ENCODE results near the gene ERBB2. TPM values are rescaled to one million over a fixed set of nuclear protein-coding genes. Genes with fewer than 3 reads are reported as not detected.
A peak's percentile ranks its signal among the peaks of the same experiment; 100 is the strongest.

The ERBB2 gene
- total RNA-seq, 1 donor from 2014 or later, result 86.0 TPM

DNA sequence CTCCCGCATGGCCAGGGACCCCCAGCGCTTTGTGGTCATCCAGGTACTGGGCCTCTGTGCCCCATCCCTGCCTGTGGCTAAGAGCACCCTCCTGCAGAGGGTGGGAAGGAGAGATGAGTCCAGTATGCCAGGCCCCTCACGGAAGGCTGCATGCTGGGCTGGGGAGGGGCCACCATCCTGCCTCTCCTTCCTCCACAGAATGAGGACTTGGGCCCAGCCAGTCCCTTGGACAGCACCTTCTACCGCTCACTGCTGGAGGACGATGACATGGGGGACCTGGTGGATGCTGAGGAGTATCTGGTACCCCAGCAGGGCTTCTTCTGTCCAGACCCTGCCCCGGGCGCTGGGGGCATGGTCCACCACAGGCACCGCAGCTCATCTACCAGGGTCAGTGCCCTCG lies 26.8 kb downstream of the ERBB2 start:
- no peak for DNase-seq (ENCODE audit: low spot score)
- TF ChIP-seq, protein P1, sequence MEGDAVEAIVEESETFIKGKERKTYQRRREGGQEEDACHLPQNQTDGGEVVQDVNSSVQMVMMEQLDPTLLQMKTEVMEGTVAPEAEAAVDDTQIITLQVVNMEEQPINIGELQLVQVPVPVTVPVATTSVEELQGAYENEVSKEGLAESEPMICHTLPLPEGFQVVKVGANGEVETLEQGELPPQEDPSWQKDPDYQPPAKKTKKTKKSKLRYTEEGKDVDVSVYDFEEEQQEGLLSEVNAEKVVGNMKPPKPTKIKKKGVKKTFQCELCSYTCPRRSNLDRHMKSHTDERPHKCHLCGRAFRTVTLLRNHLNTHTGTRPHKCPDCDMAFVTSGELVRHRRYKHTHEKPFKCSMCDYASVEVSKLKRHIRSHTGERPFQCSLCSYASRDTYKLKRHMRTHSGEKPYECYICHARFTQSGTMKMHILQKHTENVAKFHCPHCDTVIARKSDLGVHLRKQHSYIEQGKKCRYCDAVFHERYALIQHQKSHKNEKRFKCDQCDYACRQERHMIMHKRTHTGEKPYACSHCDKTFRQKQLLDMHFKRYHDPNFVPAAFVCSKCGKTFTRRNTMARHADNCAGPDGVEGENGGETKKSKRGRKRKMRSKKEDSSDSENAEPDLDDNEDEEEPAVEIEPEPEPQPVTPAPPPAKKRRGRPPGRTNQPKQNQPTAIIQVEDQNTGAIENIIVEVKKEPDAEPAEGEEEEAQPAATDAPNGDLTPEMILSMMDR (IDR thresholded peaks at IDR 0.05), result no peak
- H3K27me3 Mint-ChIP-seq (ENCODE audit: low read depth), result no peaks in the 10 kb centered on the region
- peaks cover 11% of the 10 kb centered on the region for H3K4me1 Mint-ChIP-seq (ENCODE audit: low read depth)
- peaks cover 17% of the 10 kb centered on the region for H3K36me3 Mint-ChIP-seq (ENCODE audit: low read depth)
- H3K4me3 Mint-ChIP-seq (ENCODE audit: unreplicated experiment), result no peak overlapping the region
- H3K9me3 Mint-ChIP-seq (ENCODE audit: low read depth), result no peaks in the 10 kb centered on the region
- H3K27ac Mint-ChIP-seq (ENCODE audit: unreplicated experiment), result no peak overlapping the region

DNA sequence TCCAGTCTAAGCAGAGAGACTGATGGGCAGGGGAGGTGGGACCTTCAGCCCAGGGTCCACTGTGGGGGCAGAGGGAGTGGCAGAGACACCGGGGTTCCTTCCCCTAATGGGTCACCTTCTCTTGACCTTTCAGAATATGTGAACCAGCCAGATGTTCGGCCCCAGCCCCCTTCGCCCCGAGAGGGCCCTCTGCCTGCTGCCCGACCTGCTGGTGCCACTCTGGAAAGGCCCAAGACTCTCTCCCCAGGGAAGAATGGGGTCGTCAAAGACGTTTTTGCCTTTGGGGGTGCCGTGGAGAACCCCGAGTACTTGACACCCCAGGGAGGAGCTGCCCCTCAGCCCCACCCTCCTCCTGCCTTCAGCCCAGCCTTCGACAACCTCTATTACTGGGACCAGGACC lies 27.7 kb downstream of the ERBB2 start:
- Mint-ChIP-seq H3K9me3 (ENCODE audit: low read depth) (no peaks in the 10 kb centered on the region), H3K27me3 (ENCODE audit: low read depth) (no peaks in the 10 kb centered on the region), H3K36me3 (ENCODE audit: low read depth) (peaks cover 17% of the 10 kb centered on the region), H3K27ac (ENCODE audit: unreplicated experiment) (no peak overlapping the region), H3K4me1 (ENCODE audit: low read depth) (peaks cover 11% of the 10 kb centered on the region), H3K4me3 (ENCODE audit: unreplicated experiment) (no peak overlapping the region)
- DNase-seq (ENCODE audit: low spot score), result no peak
- TF ChIP-seq, protein P1 (IDR thresholded peaks at IDR 0.05), result no peak

DNA sequence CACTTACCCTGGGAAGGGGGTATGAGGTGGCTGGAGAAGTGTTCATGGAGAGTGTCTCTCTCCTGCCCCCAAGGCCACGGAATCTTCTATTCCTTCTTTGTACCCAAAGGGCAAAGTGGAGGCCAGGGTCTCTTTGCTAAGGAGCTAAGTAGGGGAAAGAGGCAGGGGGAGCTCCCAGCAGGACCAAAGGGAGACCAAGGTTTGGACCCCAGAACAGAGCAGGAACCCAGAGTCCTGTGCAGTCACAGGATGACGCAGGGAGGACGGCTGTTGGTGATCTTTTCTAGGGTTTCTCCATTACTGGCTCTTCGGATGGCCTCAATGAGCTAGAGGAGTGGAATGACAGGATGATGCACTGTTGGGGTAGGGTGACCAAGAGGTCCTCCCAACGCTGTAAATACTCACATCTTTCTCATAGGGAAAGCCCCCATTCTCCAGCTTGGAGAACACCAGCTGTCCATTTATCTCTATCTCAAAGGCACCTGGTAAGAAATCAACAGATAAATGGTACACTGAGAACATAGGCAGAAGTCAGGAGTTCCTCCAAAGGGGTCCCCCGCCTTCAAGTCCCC lies 29.5 kb downstream of the ERBB2 start:
- H3K27me3 Mint-ChIP-seq (ENCODE audit: low read depth), result no peaks in the 10 kb centered on the region
- no peak for DNase-seq (ENCODE audit: low spot score)
- no peaks in the 10 kb centered on the region for H3K9me3 Mint-ChIP-seq (ENCODE audit: low read depth)
- peaks cover 11% of the 10 kb centered on the region for H3K4me1 Mint-ChIP-seq (ENCODE audit: low read depth)
- H3K36me3 Mint-ChIP-seq (ENCODE audit: low read depth), result peaks cover 14% of the 10 kb centered on the region
- peak overlapping the region; percentile 78 for H3K27ac Mint-ChIP-seq (ENCODE audit: unreplicated experiment)
- H3K4me3 Mint-ChIP-seq (ENCODE audit: unreplicated experiment), result peak overlapping the region; percentile 84
- TF ChIP-seq, protein P1 (IDR thresholded peaks at IDR 0.05), result no peak

DNA sequence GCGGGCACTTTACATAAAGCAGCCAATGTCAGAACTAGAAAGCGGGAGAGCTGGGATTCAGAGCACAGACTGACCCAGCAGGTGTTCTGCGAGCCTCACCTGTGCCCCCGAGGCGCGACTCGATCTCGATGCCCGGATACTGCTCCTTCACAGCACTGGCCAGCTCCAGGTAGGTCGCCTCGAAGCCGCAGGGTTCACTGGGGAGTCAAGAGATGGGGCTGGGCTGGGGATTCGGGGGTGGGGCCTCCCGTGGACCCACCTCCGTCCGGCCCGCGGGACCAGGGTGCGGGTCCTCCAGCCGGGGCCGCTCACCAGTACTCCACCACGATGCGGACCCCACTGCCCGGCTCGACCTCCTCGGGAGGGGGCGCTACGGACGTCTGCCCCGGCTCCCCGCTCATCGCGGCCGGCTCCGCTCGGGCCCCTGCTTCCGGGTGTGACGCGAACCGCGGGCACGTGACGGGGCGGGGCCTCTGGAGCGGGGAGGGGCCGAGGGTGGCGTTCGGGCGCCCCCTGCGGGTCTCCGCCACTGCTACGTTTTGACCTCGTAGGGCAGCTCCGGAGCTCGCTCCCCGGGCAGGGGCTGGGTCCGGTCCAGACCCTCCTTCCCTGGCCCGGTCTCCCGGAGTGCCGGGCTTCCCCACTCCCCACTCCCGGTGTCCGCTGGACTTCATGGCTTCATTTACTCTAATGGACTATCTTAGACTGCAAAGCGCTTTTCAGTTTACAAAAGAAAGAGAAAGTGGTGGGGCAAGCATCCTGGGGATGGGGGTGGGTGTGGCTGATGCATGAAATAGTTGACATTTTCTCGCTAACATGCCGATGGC lies 30.4 kb downstream of the ERBB2 start, which contains the start of gene MIEN1:
Gene MIEN1 (minus strand): TSS at position 438 of the 827 bp plus-strand sequence. CDS start 37 bp downstream, at position 401.
- H3K9me3 Mint-ChIP-seq (ENCODE audit: low read depth), result no peaks in the 10 kb centered on the region
- DNase-seq (ENCODE audit: low spot score), result no peak
- TF ChIP-seq, protein P1 (IDR thresholded peaks at IDR 0.05), result peak; percentile 96
- peak within 1 kb of the TSS; percentile 84 for H3K4me3 Mint-ChIP-seq (ENCODE audit: unreplicated experiment)
- H3K27me3 Mint-ChIP-seq (ENCODE audit: low read depth), result peaks cover 2% of the 10 kb centered on the region
- H3K4me1 Mint-ChIP-seq (ENCODE audit: low read depth), result peaks cover 11% of the 10 kb centered on the region
- H3K27ac Mint-ChIP-seq (ENCODE audit: unreplicated experiment), result peak within 1 kb of the TSS; percentile 78
- peaks cover 9% of the 10 kb centered on the region for H3K36me3 Mint-ChIP-seq (ENCODE audit: low read depth)

DNA sequence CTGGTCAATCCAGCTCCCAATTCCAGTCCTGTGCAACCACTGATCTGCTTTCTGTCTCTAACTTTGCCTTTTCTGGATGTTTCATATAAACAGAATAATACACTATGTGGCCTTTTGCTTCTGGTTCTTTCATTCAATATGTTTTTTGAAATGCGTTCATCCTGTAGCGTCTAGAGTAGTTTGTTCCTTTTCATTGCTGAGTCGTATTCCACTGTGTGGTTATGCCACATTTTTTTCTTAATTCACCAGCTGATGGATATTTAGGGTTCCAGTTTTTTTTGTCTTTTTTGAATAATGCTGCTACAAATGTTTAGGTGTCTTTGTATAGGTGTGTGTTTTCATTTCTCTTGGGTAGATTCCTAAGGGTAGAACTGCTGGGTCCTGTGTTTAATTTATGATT lies 32.7 kb downstream of the ERBB2 start:
- Mint-ChIP-seq H3K4me3 (ENCODE audit: unreplicated experiment) (no peak overlapping the region), H3K27me3 (ENCODE audit: low read depth) (peaks cover 4% of the 10 kb centered on the region), H3K4me1 (ENCODE audit: low read depth) (peaks cover 11% of the 10 kb centered on the region), H3K36me3 (ENCODE audit: low read depth) (peaks cover 1% of the 10 kb centered on the region), H3K9me3 (ENCODE audit: low read depth) (no peaks in the 10 kb centered on the region), H3K27ac (ENCODE audit: unreplicated experiment) (no peak overlapping the region)
- no peak for DNase-seq (ENCODE audit: low spot score)
- TF ChIP-seq, protein P1 (IDR thresholded peaks at IDR 0.05), result no peak
